HG03159 (cell line): ENCODE data around the gene RPP14.
A peak's percentile ranks its signal among the peaks of the same experiment; 100 is the strongest.
"Not testable (repeated sequence)": the region's sequence is repeated elsewhere in the genome, so short reads cannot be mapped to it uniquely, and the experiment has no call there.

Source experiments
- ATAC-seq: cut with Tn5 transposase; IDR thresholded peaks from one replicate; pipeline ENCODE4 v1.9.1; 2021; ENCODE audit warnings: mild to moderate bottlenecking, moderate library complexity; ENCODE audit not compliant: unreplicated experiment

Gene RPP14

GRCh38 chr3:58331593-58332152 lies 25.6 kb downstream of the RPP14 start:
- no peak for ATAC-seq

GRCh38 chr3:58332575-58333188 lies 26.6 kb downstream of the RPP14 start, which contains the start of gene PXK:
Gene PXK, plus strand, starts transcription at chr3:58332892. Its CDS starts 97 bp downstream, at chr3:58332989.
- ATAC-seq, result peak; percentile 88

DNA sequence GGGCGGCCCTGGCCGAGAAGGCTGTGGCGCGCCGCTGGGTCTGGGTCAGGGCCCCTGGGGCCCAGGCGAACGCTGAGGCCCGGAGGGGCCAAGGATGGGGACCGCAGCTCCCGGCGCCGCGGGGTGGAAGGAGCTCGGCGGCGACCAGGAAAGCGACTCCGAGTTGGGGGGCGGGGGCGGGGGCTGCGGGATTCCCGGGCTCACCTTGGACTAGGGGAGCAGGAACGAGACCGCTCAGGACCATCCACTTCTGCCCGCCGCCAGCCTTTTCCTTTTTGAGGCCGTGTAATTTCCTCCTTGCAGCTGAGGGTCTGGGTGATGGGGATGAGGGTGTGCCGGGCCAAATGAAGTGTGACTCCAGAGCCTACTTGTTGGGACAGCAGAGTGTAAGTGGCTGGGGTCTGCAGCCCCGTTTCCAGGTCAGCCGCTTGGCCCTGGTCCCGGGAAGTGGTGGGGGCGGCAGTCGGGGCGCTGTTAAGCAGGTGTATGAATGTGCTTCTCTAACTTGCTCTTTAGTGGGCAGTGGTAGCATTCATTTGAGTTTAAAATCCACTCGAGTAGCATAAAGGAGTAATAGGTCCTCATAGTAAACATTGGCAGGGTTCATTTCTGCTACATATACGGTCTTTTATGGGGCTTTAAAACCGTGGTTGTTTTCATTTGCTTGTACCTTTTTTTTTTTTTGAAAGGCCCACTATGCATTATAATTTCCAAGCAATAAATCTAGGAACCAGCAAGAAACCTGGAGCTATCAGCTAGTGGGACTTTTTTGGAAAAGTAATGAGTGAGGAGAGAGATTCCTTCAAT lies 27.4 kb downstream of the RPP14 start:
- peak; percentile 23 for ATAC-seq

- ATAC-seq, result no peak
These were observed 27.9 kb downstream of the RPP14 start for GRCh38 chr3:58334013-58334321.

DNA sequence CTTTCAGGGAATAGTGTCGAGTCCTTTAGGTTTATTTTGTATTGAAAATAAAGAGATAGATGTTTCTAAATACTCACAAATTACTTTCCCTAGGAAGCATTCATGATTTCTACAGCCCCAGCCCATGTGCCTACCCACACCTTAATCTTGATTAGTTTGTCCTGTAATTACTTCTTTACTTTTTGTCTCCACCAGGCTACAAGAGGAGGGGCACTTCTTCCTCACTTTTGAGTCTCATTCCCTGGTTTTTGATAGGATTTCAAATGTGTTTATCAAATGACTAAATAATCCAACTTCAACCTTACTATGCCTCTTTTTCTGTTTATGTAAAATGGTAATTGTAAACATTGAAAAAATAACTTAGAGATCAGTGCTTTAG lies 28.4 kb downstream of the RPP14 start:
- no peak for ATAC-seq

- no peak for ATAC-seq
These were observed 29.6 kb downstream of the RPP14 start for GRCh38 chr3:58335652-58335947.

DNA sequence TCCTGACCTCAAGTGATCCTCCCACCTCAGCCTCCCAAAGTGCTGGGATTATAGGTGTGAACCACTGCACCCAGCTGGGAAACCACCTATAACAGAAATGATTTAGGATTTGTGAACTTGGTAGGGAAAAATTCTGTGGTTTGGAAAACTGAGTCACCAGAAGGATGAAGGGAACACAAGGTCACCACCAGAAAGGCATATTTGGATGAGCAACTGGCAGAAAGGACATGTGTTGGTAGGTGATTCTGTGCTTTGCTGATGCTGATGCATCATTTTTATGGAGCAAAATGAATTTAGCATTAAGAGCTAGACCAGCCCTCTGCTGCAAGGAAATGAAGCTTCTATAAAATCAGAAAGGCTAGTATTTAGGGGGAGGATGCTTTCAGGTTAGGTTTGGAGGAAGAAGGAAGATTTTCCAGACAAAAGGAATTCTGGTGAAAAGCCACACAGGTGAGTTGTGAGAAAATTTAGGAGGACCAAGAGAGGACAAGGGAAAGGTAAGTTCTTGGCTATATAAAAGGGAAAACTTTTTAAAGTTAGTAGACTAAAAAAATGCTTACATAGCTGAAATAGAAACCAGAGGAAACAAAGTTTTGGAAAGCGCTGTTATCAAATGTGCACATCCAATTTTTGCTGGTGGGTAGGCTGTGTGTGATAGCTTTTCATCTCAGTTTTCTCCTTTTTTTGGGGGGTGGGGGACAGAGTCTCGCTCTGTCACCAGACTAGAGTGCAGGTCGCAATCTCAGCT lies 30.3 kb downstream of the RPP14 start:
- no peak for ATAC-seq

DNA sequence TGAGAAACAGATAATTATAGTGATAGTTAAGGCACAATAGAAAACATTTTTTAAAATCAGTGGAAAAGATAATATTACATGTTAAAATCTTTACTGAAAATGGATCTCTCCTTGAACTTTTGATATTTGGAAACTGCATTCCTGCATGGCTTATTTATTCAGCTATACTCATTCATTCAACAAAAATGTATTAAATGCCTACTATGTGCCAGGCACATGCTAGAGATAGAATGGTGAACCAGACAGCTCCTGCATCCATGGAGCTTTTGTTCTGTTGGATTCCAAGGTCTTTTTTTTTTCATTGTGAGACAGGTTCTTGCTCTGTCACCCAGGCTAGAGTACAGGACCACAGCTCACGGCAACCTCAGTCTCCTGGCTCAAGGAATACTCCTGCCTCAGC lies 31.1 kb downstream of the RPP14 start:
- no peak for ATAC-seq

GRCh38 chr3:58339146-58339545 lies 33.1 kb downstream of the RPP14 start:
- ATAC-seq, result not testable (repeated sequence)

DNA sequence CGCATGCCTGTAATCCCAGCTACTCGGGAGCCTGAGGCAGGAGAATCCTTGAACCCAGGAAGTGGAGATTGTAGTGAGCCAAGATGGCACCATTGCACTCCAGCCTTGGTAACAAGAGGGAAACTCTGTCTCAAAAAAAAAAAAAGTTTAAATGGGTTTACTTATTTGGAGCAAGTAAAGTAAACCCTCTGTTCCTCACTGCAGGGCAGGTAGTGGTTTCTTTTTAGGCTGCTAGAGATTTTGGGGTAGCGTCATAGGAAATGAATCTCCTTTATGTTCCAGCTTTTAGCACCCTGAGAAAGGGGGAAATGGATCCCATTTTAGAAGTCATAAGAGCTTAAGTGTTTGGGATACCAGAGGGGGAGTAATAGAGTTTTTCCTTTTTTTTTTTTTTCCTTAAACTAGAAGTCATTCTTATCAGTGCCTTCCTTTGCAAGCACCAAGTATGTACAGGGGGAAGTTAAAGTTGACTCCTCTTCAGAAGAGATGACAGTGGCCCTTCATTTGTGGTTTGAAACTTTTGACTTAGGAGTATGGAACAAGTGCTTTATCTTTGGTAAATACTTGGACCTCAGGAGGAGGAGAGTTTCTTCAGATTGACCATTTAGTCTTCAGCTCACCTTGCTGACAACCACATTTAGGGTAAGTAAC lies 34.7 kb downstream of the RPP14 start:
- no peak for ATAC-seq

DNA sequence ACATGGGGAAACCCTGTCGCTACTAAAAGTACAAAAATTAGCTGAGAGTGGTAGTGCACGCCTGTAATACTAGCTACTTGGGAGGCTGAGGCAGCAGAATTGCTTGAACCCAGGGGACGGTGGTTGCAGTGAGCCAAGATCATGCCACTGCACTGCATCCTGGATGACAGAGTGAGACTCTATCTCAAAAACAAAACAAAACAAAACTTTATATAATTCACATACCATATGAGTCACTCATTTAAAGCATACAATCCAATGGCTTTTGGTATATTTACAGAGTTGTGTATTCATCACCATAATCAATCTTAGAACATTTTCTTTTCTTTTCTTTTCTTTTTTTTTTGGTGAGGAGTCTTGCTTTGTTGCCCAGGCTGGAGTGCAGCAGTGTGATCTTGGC lies 35.3 kb downstream of the RPP14 start:
- ATAC-seq, result no peak

DNA sequence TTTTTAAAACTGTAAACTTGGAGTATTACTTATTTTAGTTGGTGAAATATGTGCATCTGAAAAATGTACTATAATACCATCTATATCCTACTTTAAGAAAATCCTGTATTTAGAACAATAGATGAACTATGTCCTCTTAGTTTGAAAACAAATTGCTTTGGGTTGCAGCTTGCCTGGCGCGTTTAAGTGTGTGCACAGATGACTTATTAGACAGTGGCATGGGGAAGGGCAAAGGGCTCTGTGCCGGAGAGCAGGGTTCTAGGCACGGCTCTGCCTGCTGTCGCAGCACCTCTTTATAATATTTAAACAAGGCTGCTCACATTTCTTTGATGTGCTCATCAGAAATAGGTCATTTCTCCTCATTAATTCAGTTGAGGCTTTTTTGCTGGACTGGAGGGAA lies 36.6 kb downstream of the RPP14 start:
- no peak for ATAC-seq

GRCh38 chr3:58345457-58345856 lies 39.4 kb downstream of the RPP14 start:
- ATAC-seq, result no peak

GRCh38 chr3:58346368-58346767 lies 40.3 kb downstream of the RPP14 start:
- ATAC-seq, result no peak

DNA sequence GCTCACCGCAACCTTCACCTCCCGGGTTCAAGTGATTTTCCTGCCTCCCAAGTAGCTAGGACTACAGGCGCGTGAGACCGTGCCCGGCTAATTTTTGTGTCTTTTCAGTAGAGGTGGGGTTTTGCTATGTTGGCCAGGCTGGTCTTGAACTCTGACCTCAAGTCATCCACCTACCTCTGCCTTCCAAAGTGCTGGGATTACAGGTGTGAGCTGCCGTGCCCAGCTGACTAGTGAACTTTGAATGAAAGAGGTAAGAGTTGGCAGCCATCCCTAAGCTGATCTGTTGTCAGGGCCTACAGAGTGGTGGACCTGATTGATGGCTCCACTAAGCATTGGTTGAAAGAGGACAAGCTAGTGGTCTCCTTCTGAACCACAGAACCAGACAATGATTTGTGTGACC lies 41.9 kb downstream of the RPP14 start:
- ATAC-seq, result no peak

GRCh38 chr3:58349792-58350626 lies 44.0 kb downstream of the RPP14 start:
- peak; percentile 88 for ATAC-seq

DNA sequence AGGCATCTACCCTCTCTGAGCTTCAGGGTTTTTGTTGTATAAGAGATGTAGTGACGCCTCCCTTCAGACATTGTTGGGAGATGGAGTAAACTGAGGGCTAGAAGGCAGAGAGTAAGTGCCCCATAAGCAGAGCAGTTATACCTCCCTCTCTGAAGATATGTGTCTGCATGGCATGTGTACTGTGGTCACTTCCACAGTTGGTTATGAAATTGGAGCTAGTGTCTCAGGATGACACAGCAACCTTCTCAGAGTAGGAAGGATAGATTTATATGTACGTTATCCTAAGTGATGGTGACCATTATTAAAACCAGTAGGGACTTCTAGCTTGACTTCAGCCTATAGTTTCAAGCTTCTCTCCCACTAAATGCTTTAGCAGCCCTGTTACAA lies 44.6 kb downstream of the RPP14 start:
- ATAC-seq, result no peak

- no peak for ATAC-seq
These were observed 45.9 kb downstream of the RPP14 start for GRCh38 chr3:58351920-58352319.

GRCh38 chr3:58352626-58353025 lies 46.6 kb downstream of the RPP14 start:
- ATAC-seq, result no peak

GRCh38 chr3:58353722-58354553 lies 47.9 kb downstream of the RPP14 start:
- no peak for ATAC-seq
